H1 (cell line): Measurements from ENCODE around the gene GRAP. TPM values are rescaled to one million over a fixed set of nuclear protein-coding genes. Genes with fewer than 3 reads are reported as not detected.
"Not testable (repeated sequence)": the region's sequence is repeated elsewhere in the genome, so short reads cannot be mapped to it uniquely, and the experiment has no call there.

Experiments used
- CTCF ChIA-PET: fragments of 300-600 bp; sonication (Branson Sonifier 250); formaldehyde crosslinking; loops from one replicate; lab custom pipeline; 2021; ENCODE audit not compliant: partially characterized antibody; lab: Charles Lee
- POLR2A ChIA-PET: fragments of 300-600 bp; sonication (Branson Sonifier 250); formaldehyde crosslinking; loops from one replicate; lab custom pipeline; 2021; ENCODE audit warnings: inconsistent platforms; ENCODE audit not compliant: partially characterized antibody; lab: Charles Lee
- DNase-seq, 2 experiments: peaks; one replicate each; pipeline versions ENCODE4 v3.0.0 to v3.0.0-alpha.2; 2010 to 2022; ENCODE audit warnings: low spot score in 2 of 2, low read depth in 1 of 2, mixed read lengths in 1 of 2
- FAIRE-seq: peaks from 2 replicates; lab custom pipeline; 2011; peaks lifted over from hg19 to GRCh38; lab: Jason Lieb, UNC
- H2AFZ ChIP-seq: 2 replicates; pipeline ENCODE4 v1.8.1; 2012; ENCODE audit warnings: low read length, inconsistent platforms
- H2AK5ac ChIP-seq: 2 replicates; pipeline ENCODE4 v1.6.1; 2013; ENCODE audit warnings: low read depth, low read length
- H2BK120ac ChIP-seq: replicated peaks from 2 replicates; pipeline ENCODE3; 2013; ENCODE audit warnings: low read depth, low read length, inconsistent platforms
- H2BK12ac ChIP-seq: 2 replicates; pipeline ENCODE4 v1.6.1; 2013; ENCODE audit warnings: low read depth, low read length
- H2BK15ac ChIP-seq: 2 replicates; pipeline ENCODE4 v1.6.1; 2013; ENCODE audit warnings: low read length
- H2BK20ac ChIP-seq: 2 replicates; pipeline ENCODE4 v1.6.1; 2013; ENCODE audit warnings: low read length
- H2BK5ac ChIP-seq: 2 replicates; pipeline ENCODE4 v1.6.1; 2013; ENCODE audit warnings: low read depth, low read length
- H3K14ac ChIP-seq: 2 replicates; pipeline ENCODE4 v1.6.1; 2013; ENCODE audit warnings: inconsistent platforms; ENCODE audit not compliant: insufficient read length
- H3K18ac ChIP-seq: 2 replicates; pipeline ENCODE4 v1.6.1; 2013; ENCODE audit warnings: low read length; ENCODE audit errors: extremely low read depth
- H3K23ac ChIP-seq: 2 replicates; pipeline ENCODE4 v1.6.1; 2013; ENCODE audit warnings: inconsistent platforms; ENCODE audit not compliant: insufficient read length
- H3K23me2 ChIP-seq: 2 replicates; pipeline ENCODE4 v1.6.1; 2013; ENCODE audit warnings: low read depth, low read length
- H3K27ac ChIP-seq: 2 replicates; pipeline ENCODE4 v1.6.1; 2011; ENCODE audit warnings: low read depth, low read length, inconsistent platforms
- H3K27me3 ChIP-seq, 4 experiments: replicated peaks in 1 of 4; 1 replicate in 1 of 4; 2 replicates in 3 of 4; pipeline versions ENCODE4 v1.6.1 to v1.8.1; 2011 to 2013; ENCODE audit warnings: low read length in 3 of 4, mild to moderate bottlenecking in 3 of 4, inconsistent platforms in 2 of 4, mixed read lengths in 2 of 4, moderate library complexity in 1 of 4; ENCODE audit not compliant: control insufficient read depth in 3 of 4, insufficient read depth in 3 of 4; ENCODE audit errors: extremely low read depth in 1 of 4
- H3K36me3 ChIP-seq, 4 experiments: 2 replicates each; pipeline versions ENCODE4 v1.6.1 to v1.8.1; 2011 to 2013; ENCODE audit warnings: mild to moderate bottlenecking in 4 of 4, low read length in 3 of 4, moderate library complexity in 2 of 4, control low read depth in 1 of 4, inconsistent platforms in 1 of 4; ENCODE audit not compliant: insufficient read depth in 4 of 4, control insufficient read depth in 2 of 4
- H3K4ac ChIP-seq: replicated peaks from 2 replicates; pipeline ENCODE3; 2013; ENCODE audit warnings: low read length, low read depth, mixed read lengths, inconsistent platforms; ENCODE audit not compliant: insufficient read length
- H3K4me1 ChIP-seq, 4 experiments: replicated peaks in 1 of 4; 1 replicate in 1 of 4; 2 replicates in 3 of 4; pipeline versions ENCODE4 v1.6.1 to v1.8.1; 2011 to 2013; ENCODE audit warnings: low read length in 3 of 4, inconsistent platforms in 2 of 4, mixed read lengths in 1 of 4; ENCODE audit not compliant: insufficient read depth in 4 of 4, control insufficient read depth in 3 of 4
- H3K4me2 ChIP-seq, 2 experiments: 2 replicates each; pipeline versions ENCODE4 v1.6.1 to v1.8.1; 2011 to 2013; ENCODE audit warnings: low read depth in 2 of 2, low read length in 2 of 2, control low read depth in 1 of 2, inconsistent platforms in 1 of 2, mild to moderate bottlenecking in 1 of 2; ENCODE audit not compliant: insufficient read depth in 1 of 2
- H3K4me3 ChIP-seq, 4 experiments: fragments of 200-600, 300-600 bp in 1 of 4; sonication (generic), shearing (Covaris generic), sonication (Bioruptor Twin) in 1 of 4; 2 replicates each; pipeline versions ENCODE4 v1.5.1 to v1.8.1; 2011 to 2016; ENCODE audit warnings: low read length in 4 of 4, low read depth in 3 of 4, control low read depth in 2 of 4, inconsistent platforms in 2 of 4, mild to moderate bottlenecking in 2 of 4, mixed read lengths in 1 of 4, moderate library complexity in 1 of 4; ENCODE audit not compliant: insufficient read depth in 2 of 4; ENCODE audit errors: extremely low read depth in 1 of 4
- H3K56ac ChIP-seq: replicated peaks from 2 replicates; pipeline ENCODE3; 2013; ENCODE audit warnings: low read depth, mild to moderate bottlenecking, mixed read lengths, low read length, inconsistent platforms; ENCODE audit not compliant: insufficient read length
- H3K79me1 ChIP-seq: 2 replicates; pipeline ENCODE4 v1.6.1; 2013; ENCODE audit warnings: low read depth, low read length, control low read depth
- H3K79me2 ChIP-seq, 2 experiments: 2 replicates each; pipeline versions ENCODE4 v1.6.1 to v1.8.1; 2012 to 2013; ENCODE audit warnings: low read length in 2 of 2, mild to moderate bottlenecking in 2 of 2, inconsistent platforms in 1 of 2; ENCODE audit not compliant: insufficient read depth in 2 of 2, control insufficient read depth in 1 of 2
- H3K9ac ChIP-seq, 4 experiments: replicated peaks in 1 of 4; 1 replicate in 1 of 4; 2 replicates in 3 of 4; pipeline versions ENCODE4 v1.6.1 to v1.8.1; 2011 to 2013; ENCODE audit warnings: low read depth in 3 of 4, low read length in 3 of 4, control low read depth in 2 of 4, mild to moderate bottlenecking in 2 of 4, moderate library complexity in 2 of 4, inconsistent platforms in 1 of 4; ENCODE audit errors: extremely low read depth in 1 of 4
- H3K9me3 ChIP-seq, 2 experiments: 2 replicates each; pipeline versions ENCODE4 v1.6.1 to v1.8.1; 2012 to 2013; ENCODE audit warnings: mild to moderate bottlenecking in 2 of 2, moderate library complexity in 2 of 2, control low read depth in 1 of 2, inconsistent platforms in 1 of 2, low read depth in 1 of 2, low read length in 1 of 2, mixed read lengths in 1 of 2; ENCODE audit not compliant: insufficient read depth in 2 of 2
- H4K20me1 ChIP-seq, 2 experiments: replicated peaks in 1 of 2; 2 replicates each; pipeline versions ENCODE3 to v1.8.1; 2011 to 2013; ENCODE audit warnings: inconsistent platforms in 2 of 2, low read length in 2 of 2, mild to moderate bottlenecking in 1 of 2; ENCODE audit not compliant: insufficient read depth in 2 of 2, control insufficient read depth in 1 of 2
- H4K5ac ChIP-seq: 2 replicates; pipeline ENCODE4 v1.6.1; 2013; ENCODE audit warnings: low read length, low read depth, mixed read lengths, inconsistent platforms; ENCODE audit not compliant: insufficient read length
- H4K8ac ChIP-seq: 2 replicates; pipeline ENCODE4 v1.8.0; 2013; ENCODE audit warnings: mild to moderate bottlenecking, moderate library complexity, low read length, inconsistent platforms; ENCODE audit not compliant: insufficient read depth; ENCODE audit errors: extremely low read depth
- H4K91ac ChIP-seq: replicated peaks from 2 replicates; pipeline ENCODE3; 2013; ENCODE audit warnings: low read length, mixed read lengths, inconsistent platforms; ENCODE audit not compliant: insufficient read length
- WGBS, 2 experiments: shearing (Covaris generic) in 1 of 2; methylation state at CpG; one replicate each; pipeline versions ENCODE4 v1.1.6 to v1.1.7; 2013 to 2015; ENCODE audit warnings: low lambda C conversion rate in 2 of 2, mixed read lengths in 2 of 2, inconsistent platforms in 1 of 2, low coverage in 1 of 2, missing lambda C conversion rate in 1 of 2; ENCODE audit not compliant: insufficient replicate concordance in 2 of 2, insufficient coverage in 1 of 2, insufficient read length in 1 of 2; ENCODE audit errors: extremely low coverage in 1 of 2, missing lambda C conversion rate in 1 of 2; 5-methylcytosine and 5-hydroxymethylcytosine counted together
- polyA plus RNA-seq, 7 experiments: library from polyadenylated mRNA; depleted of rRNA in 3 of 7; stranded (reverse) in 5 of 7; unstranded in 2 of 7; fragments of >200 nt in 5 of 7; fragments of 200-250 nt in 2 of 7; gene quantifications; 1 replicate in 5 of 7; 2 replicates in 1 of 7; 4 replicates in 1 of 7; pipeline versions ENCODE4 v1.2.1 to v1.2.3, GENCODE V29; 2011 to 2013; ENCODE audit warnings: missing spikeins in 2 of 7, mixed read lengths in 2 of 7
- total RNA-seq: library from RNA; stranded (reverse); fragmentation: NEBNext Ultra II Directional; extraction: Animal tissue kit (Norgen Biotek cat#: 25700); gene quantifications from 2 replicates; pipeline ENCODE4 v1.2.1, GENCODE V29; 2021

GRAP gene
- total and polyA plus RNA-seq, 2 of the 8 experiments (the other 6 are each of a cell fraction or from before 2014, with no cell fraction given), result 0.18 to 0.24 TPM

GRCh38 chr17:19092737-19093683 is 46.3 kb upstream of the GRAP start:
- H3K4ac ChIP-seq, H3K79me1 ChIP-seq, H3K27ac ChIP-seq, H2BK5ac ChIP-seq, H3K23me2 ChIP-seq, CTCF ChIA-PET, H3K4me3 ChIP-seq, H2BK12ac ChIP-seq, H3K9me3 ChIP-seq, H3K23ac ChIP-seq, H3K18ac ChIP-seq, H2BK120ac ChIP-seq, H3K79me2 ChIP-seq, H3K14ac ChIP-seq, H3K36me3 ChIP-seq, H4K5ac ChIP-seq, H2BK15ac ChIP-seq, H2AK5ac ChIP-seq, H4K20me1 ChIP-seq, H3K56ac ChIP-seq, H3K27me3 ChIP-seq, H3K4me1 ChIP-seq, H4K8ac ChIP-seq, H3K4me2 ChIP-seq, H2BK20ac ChIP-seq, H2AFZ ChIP-seq, POLR2A ChIA-PET, FAIRE-seq, H3K9ac ChIP-seq, H4K91ac ChIP-seq: not testable (repeated sequence)
- peak in 1 of 2 experiments; percentile 43 for DNase-seq
- 93% methylated on average over 11 of the region's 15 CpGs; no CpG with 5 or more reads in 1 of the 2 experiments for WGBS, 2 experiments
